Skin of body (tissue), 2 donors: ENCODE data around the gene RNF208. TPM values are rescaled to one million over a fixed set of nuclear protein-coding genes. Genes with fewer than 3 reads are reported as not detected.
"Not testable (repeated sequence)": the region's sequence is repeated elsewhere in the genome, so short reads cannot be mapped to it uniquely, and the experiment has no call there.

Experiments
- DNase-seq: peaks from one replicate; lab custom pipeline; 2025; lab: John Stamatoyannopoulos, UW
- total RNA-seq: library from RNA; depleted of rRNA; stranded (reverse); fragments of >200 nt; gene quantifications from one replicate; pipeline ENCODE4 v1.2.3, GENCODE V29; 2014

The RNF208 gene
- total RNA-seq: 0.20 TPM

- DNase-seq: no peak
These were observed at the start of gene RNF208 for GRCh38 chr9:137222190-137223077. TSS of gene RNF208 (minus strand) at chr9:137222240. CDS start at chr9:137221212, 1,028 bp downstream.

GRCh38 chr9:137271696-137272076 lies 49.6 kb upstream of the RNF208 start:
- DNase-seq: no peak

- DNase-seq: no peak
These were observed 49.1 kb upstream of the RNF208 start for GRCh38 chr9:137270929-137271695.

GRCh38 chr9:137269231-137269772 lies 47.3 kb upstream of the RNF208 start:
- DNase-seq: no peak

GRCh38 chr9:137268538-137269201 lies 46.6 kb upstream of the RNF208 start:
- DNase-seq: no peak

GRCh38 chr9:137267933-137268355 lies 45.9 kb upstream of the RNF208 start:
- DNase-seq: no peak

- no peak for DNase-seq
These were observed 44.8 kb upstream of the RNF208 start for GRCh38 chr9:137266585-137267453.

GRCh38 chr9:137266162-137266527 lies 44.1 kb upstream of the RNF208 start:
- DNase-seq: no peak

GRCh38 chr9:137265496-137266161 lies 43.6 kb upstream of the RNF208 start:
- no peak for DNase-seq

GRCh38 chr9:137264067-137264466 lies 42.0 kb upstream of the RNF208 start:
- DNase-seq: no peak

- no peak for DNase-seq
These were observed 41.5 kb upstream of the RNF208 start for GRCh38 chr9:137263506-137263905.

GRCh38 chr9:137262909-137263285 lies 40.9 kb upstream of the RNF208 start:
- no peak for DNase-seq

GRCh38 chr9:137262173-137262908 lies 40.3 kb upstream of the RNF208 start:
- DNase-seq: not testable (repeated sequence)

GRCh38 chr9:137256856-137257255 lies 34.8 kb upstream of the RNF208 start:
- DNase-seq: no peak

GRCh38 chr9:137256362-137256761 lies 34.3 kb upstream of the RNF208 start:
- no peak for DNase-seq

GRCh38 chr9:137255448-137256114 lies 33.5 kb upstream of the RNF208 start:
- no peak for DNase-seq

- peak; percentile 82 for DNase-seq
These were observed 32.8 kb upstream of the RNF208 start, which contains the start of gene NELFB for GRCh38 chr9:137254624-137255447. TSS of gene NELFB (plus strand) at chr9:137255327.
